GM18508 (cell line): Measurements from ENCODE around the gene TMEM72.
"Not testable (repeated sequence)": the region's sequence is repeated elsewhere in the genome, so short reads cannot be mapped to it uniquely, and the experiment has no call there.

Source experiments
- ATAC-seq: cut with Tn5 transposase; IDR thresholded peaks from one replicate; pipeline ENCODE4 v1.9.1; 2021; ENCODE audit warnings: moderate number of reproducible peaks; ENCODE audit not compliant: insufficient read depth, unreplicated experiment

Gene TMEM72

DNA sequence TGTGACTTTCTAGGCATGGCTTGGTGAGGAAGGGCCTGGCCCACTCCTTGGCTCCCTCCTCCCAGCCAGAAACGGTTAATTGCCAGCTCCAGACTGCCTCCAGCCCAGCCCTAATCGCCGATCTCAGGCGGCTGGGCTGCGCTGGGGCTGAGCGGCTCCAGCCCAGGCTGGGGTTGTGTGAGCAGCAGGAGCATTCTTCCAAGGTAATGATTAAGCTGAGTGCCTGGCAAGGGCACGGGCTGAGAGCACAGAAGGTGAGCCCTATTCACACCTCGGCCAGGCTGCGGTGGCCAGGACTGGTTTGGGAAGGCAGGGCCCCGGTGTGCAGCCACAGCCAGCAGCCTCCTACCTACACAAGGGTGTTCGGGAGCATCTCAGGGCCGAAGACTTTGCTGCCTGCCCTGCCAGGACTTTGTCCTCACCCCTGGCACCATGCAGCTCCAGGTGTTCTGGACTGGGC, at the start of gene TMEM72:
Gene TMEM72 (plus strand): TSS at position 257 of the 460 bp plus-strand sequence. CDS start 176 bp downstream, at position 433.
- no peak for ATAC-seq

GRCh38 chr10:44862006-44862751, 49.0 kb upstream of the TMEM72 start:
- no peak for ATAC-seq

- ATAC-seq: no peak
Measured at GRCh38 chr10:44862924-44863323, 48.2 kb upstream of the TMEM72 start.

- ATAC-seq: no peak
Measured at GRCh38 chr10:44863344-44864047, 47.6 kb upstream of the TMEM72 start.

GRCh38 chr10:44864051-44864450, 47.1 kb upstream of the TMEM72 start:
- no peak for ATAC-seq

- no peak for ATAC-seq
Measured at GRCh38 chr10:44864637-44865288, 46.4 kb upstream of the TMEM72 start.

DNA sequence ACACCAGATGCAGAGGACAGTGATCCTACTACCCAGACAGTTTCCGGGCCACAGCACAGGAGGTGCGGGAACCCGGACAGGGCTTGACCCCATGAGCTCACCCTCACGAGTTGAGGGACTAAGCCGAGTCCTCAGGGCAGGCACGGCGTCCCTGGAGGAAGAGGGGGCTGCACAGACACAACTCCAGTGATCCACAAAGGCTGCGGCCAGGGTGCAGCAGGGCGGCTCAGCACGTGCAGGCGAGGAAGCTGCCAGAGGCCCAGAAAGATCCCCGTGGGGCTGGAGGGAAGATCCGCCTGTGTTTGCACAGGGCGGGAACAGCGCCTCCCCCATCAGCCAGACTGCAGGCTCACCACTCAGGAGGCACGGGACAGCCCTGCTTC, 45.9 kb upstream of the TMEM72 start:
- ATAC-seq: no peak

DNA sequence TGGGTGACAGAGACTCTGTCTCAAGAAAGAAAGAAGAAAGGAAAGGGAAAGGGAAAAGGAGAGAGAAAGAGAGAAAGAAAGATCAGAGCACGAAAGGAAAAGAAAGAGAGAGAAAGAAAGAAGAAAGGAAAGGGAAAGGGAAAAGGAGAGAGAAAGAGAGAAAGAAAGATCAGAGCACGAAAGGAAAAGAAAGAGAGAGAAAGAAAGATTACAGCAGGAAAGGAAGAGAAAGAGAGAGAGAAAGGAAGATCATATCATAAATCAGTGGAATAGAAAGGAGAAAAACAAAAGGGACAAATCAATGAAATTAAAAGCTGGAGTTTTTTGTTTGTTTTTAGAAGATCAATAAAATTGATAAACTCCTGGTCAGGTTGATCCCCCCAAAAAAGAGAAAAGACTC, 44.8 kb upstream of the TMEM72 start:
- not testable (repeated sequence) for ATAC-seq

DNA sequence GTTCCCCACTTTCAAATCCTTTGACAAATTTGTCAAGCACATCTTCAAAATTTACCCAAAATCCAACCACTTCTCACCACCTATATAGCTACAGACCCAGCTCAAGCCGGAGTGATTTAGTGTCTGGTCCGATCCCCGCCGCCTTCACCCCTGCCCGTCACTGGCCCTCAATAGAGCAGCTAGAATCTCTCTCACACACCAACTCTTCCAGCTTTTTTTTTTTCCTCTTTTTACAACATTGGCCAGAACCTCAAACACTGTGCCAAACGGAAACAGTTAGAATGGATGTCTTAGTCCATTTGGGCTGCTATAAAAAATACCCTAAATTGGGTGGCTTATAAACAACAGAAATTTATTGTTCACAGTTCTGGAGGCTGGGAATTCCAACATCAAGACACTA, 41.1 kb upstream of the TMEM72 start:
- no peak for ATAC-seq

GRCh38 chr10:44873160-44873559, 38.0 kb upstream of the TMEM72 start:
- no peak for ATAC-seq

DNA sequence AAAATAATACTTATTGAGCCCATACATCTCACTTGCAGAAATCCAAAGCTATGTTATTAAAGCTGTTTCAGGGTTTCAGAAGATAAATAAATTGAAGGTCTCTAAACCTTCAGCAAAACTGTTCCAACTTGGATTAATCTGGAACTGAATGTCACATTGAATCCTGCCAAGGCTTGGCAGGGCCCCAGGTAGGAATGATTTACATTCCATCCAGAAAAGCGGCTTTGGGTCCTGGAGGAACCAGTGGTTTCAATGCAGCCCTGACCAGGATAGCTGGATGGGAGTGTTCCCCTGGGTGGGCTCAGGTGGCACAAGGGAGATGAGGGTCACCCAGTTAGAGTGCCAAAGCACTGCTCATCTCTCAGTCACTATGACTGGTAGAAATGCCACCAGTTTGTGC, 37.0 kb upstream of the TMEM72 start:
- no peak for ATAC-seq

DNA sequence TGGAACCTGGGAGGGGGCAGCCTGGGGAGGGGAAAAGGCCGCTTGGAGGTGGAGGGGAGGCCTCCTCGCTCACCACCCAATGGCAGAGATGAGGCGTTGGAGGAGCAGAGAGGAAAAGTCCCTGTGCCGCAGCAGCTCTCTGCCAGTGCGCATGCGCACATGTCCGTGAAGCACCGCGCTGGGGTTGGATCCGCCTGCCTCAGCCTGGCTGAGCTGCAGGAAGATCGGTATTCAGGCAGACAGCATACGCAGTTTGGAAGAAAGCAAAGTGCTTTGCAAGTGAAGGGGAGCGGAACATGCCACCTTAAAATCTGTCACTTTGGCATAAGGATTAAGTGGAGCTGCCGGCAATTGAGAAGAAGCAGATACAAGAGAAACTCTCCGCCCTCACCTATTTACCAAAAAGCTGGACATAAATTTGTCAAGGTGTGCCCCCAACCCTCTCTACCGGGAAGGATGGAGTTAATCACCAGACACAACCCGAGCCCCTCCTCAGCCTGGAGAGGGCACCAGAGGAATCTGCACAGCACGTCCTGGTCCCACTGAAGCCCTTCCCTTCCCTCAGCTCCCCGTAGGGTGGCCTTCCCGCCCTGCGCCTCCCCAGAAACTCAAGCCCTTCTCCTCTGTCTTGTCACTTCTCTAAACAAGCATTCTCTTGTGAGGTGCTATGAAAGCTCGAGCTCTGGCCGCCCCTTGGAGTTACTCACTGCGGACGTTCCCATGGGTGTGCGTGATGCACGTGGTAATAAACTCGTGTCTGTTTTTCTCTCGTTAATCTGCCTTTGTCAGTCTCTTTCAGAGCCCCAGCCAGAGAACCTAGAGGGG, 32.2 kb upstream of the TMEM72 start:
- ATAC-seq: no peak

DNA sequence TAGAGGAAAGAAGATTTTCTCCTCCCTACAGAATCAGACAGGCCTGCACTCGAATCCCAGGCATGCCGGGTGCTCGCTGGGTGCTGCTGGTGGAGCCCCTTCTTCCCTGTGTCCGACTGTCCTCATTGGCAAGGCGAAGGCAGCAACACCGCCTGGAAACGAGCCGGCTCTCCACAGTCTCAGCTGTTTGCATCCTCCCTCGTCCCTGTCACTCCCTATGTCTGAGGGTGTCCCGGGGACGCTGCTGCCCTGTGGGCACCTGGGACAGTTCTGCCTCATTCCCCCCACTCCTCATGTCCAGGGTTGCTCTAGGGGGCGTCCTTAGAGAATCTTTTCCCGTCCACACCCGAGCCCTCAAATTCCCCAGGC, 31.6 kb upstream of the TMEM72 start:
- no peak for ATAC-seq

DNA sequence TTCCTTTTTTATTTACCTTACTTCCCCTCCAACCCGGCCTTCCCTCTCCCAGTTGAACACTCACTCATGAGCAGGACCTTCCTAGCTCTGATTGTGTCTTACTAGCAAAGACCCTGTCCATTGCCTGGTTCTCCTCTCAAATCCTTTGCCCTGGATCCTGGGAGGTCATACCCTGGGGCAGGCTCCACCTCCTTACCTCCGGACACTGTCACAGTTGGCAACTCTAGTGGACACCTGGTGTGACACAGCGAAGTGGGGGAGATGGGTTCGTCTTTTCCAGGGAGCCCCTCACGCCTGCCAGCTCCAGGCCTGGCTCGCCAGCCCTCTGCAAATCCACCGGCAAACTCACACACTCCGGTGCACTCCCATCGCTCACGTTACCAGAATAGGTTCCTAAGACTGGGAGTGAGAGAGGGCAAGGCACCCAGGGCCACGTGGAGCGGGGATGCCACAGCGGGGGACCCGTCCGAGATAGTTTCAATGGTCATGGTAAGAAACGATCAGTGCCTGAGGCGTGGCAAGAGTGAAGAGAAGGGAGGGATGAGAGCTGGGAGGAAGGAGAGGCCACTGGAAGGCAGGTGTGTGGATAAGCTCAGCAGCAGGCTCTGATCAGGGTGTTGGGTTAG, 30.9 kb upstream of the TMEM72 start:
- ATAC-seq: no peak

DNA sequence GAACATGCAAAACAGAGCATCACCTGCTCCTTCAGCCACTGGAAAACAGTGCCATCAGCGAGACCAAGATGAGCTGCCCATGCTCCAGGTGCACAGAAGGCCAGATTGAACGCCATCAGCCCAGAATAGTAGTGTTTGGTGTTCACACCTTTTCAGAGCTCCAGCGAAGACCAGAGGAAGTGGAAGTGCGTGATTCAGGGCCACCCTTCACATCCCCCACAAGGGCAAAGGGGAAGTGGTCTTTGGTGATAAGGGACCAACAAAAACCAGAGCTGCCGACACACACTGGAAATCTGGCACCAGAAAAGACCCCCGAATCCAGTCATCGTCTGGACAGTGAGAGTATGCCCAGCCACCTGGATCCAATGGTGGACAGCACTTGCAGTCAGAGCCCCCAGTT, 29.5 kb upstream of the TMEM72 start:
- ATAC-seq: no peak

GRCh38 chr10:44882166-44882720, 28.9 kb upstream of the TMEM72 start:
- ATAC-seq: no peak

- ATAC-seq: no peak
Measured at GRCh38 chr10:44883593-44884331, 27.4 kb upstream of the TMEM72 start.

GRCh38 chr10:44885710-44886109, 25.4 kb upstream of the TMEM72 start:
- no peak for ATAC-seq

DNA sequence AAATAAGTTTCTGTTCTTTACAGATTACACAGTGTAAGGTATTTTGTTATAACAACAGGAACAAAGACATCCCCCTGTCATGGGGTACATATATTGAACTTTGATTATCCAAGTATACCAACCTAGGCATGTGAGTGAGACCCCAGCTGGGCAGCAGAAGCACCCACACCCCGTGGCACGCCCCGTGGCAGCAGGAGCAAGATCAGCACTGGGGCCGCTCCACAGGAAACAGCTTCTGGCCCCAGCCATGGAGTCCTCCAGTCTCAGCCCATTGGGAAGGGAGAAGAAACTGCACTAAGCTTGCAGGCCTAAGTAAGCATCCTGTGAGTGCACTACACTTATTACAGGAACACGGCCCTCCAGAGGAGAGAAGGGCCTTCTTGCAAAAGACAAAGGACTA, 24.2 kb upstream of the TMEM72 start:
- no peak for ATAC-seq
